HG03354 (cell line): ENCODE data around the gene TNFRSF1B.

ENCODE experiments used
- ATAC-seq: cut with Tn5 transposase; IDR thresholded peaks from one replicate; pipeline ENCODE4 v1.9.1; 2021; ENCODE audit warnings: mild to moderate bottlenecking; ENCODE audit not compliant: unreplicated experiment, poor library complexity, severe bottlenecking

TNFRSF1B gene

DNA sequence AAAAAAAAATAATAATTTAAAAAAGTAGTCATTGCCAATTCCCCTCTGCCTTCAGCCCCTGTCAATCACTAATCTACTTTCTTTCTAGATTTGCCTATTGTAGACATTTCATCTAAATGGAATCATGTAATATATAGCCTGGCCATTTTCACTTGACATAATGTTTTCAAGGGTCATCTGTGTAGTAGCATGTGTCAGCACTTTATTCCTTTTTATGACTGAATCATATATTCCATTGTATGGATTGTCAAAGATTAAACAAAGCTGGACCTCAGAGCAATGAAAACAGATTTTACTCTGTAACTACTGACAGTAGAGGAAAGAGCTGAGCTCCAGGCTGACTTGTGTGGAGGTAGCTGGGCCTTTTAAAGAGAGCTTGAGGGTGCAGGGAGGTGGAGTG lies 78.9 kb downstream of the TNFRSF1B start:
- ATAC-seq = no peak

DNA sequence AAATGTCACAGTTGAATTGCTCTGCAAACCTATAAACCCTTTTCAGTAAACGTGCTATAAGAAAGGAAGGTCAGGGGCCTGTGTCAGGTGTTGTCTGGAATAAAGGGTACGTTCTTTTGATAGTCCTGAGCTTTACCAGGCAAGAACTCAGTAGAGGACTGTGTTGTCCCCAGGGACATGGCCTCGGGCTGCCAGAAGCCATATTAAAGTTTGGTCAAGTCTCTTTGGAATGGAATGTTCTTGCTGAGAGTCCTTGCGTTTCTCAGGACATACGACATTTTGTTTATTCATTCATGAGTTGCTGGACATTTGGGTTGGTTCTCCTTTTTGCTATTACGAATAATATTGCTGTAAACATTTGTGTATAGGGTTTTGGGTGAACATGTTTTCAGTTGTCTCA lies 79.8 kb downstream of the TNFRSF1B start:
- no peak for ATAC-seq

DNA sequence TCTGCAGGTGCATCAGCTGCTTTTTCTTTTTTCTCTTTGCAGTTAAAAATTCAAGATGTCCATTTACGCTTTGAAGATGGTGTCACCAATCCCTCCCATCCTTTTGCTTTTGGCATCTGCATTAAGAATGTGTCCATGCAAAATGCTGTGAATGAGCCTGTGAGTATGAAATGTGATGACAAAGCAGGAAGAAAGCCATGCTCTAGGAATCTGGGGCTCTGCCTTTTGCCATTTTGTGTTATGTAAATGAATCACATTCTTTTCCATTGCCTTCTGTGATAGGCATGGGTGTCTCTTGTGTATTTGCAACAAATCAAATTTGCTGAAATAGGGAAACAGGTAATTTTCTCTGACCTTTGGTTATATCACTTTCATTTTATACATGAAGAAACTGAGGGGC lies 82.4 kb downstream of the TNFRSF1B start:
- ATAC-seq = no peak

DNA sequence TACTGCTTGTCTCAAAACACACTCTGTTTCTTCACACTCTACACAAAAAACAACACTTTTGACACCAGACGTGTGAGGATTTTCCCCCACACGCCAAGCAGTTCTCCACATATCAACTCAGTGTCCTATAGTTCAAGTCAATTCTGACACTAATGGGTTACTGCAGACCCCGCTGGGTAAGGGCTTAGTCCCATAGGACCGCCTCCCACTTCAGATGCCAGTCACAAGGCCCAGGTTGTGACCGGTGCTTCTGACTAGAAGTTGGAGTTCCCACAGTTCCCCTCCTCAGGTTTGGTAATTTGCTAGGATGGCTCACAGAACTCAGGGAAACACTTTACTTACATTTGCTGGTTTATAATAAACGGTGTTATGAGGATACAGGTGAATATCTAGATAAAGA lies 83.0 kb downstream of the TNFRSF1B start:
- no peak for ATAC-seq

DNA sequence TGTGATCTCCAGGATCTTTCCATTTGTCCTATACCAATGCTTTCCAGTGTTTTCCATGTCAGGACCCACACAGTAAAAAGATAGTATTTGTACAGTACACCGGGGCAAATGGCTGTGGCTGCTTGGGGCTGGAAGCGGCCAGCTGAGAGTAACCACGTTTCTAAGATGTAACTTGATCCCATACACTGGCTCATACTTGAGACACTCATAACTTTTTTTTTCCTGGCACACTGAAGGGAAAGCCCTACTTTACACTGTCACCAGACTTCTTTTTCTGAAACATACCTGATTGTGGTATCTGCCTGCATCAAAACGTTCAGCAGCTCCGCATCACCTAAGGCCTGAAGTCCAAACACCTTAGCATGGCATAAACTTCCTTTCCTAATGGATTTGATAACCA lies 84.7 kb downstream of the TNFRSF1B start:
- no peak for ATAC-seq

DNA sequence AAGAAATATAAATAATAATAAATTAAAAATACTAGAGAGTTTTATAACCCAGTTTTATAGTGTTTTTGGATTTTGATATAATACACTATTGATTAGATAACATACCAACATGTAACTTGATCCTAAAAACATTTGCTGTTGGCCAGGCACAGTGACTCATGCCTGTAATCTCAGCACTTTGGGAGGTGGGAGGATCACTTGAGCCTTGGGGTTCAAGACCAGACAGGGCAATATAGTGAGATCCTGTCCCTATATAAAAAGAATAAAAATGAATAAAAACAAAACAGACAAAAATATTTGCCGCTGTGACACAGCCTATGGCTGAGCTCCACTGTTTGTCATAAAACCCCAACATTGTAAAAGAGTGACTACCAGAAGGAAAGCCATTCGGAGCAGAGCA lies 89.1 kb downstream of the TNFRSF1B start:
- ATAC-seq = no peak

DNA sequence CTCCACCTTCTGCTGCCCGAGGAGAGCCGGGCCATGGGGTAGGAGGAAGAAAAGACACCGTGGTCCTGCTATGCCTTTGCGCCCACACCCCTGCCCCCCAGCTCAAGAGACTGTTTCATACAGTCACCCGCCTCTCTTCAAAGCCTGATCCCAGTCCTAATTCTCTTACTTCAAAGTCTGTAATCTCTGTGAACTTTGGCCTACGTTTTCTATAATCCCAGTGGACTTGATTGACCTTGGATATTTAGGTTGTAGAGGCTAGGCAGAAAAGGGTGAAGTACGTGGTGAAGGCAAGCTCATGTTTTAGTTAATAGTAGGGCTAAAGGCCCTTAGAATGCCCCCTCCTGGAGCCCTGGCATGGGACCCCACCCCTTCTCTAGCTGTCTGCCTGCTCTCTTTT lies 91.5 kb downstream of the TNFRSF1B start:
- no peak for ATAC-seq
